CD14-positive monocyte (primary cell): Measurements from ENCODE around the gene ECHDC3. TPM values are rescaled to one million over a fixed set of nuclear protein-coding genes. Genes with fewer than 3 reads are reported as not detected.

Experiments
- DNase-seq, 3 donors: peaks; one replicate each; pipeline ENCODE4 v3.0.0-alpha.2; 2011 to 2022
- H2AFZ ChIP-seq: 2 replicates; pipeline ENCODE4 v1.6.0; 2012; ENCODE audit warnings: mild to moderate bottlenecking, low read depth, low read length, inconsistent platforms; ENCODE audit not compliant: insufficient read depth, poor library complexity, severe bottlenecking
- H3K27ac ChIP-seq, 2 donors: 1 replicate in 1 of 2; 2 replicates in 1 of 2; pipeline ENCODE4 v1.5.1; 2012 to 2013; ENCODE audit warnings: low read length in 2 of 2, control low read depth in 1 of 2, inconsistent platforms in 1 of 2, low read depth in 1 of 2, mild to moderate bottlenecking in 1 of 2
- H3K27me3 ChIP-seq, 2 donors: one replicate each; pipeline versions ENCODE4 v1.6.0 to v1.6.1; 2011 to 2013; ENCODE audit warnings: low read length in 2 of 2; ENCODE audit not compliant: control insufficient read depth in 2 of 2, insufficient read depth in 2 of 2
- H3K36me3 ChIP-seq, 2 donors: replicated peaks in 1 of 2; 1 replicate in 1 of 2; 2 replicates in 1 of 2; pipeline versions ENCODE4 v1.5.1 to v1.6.1; 2012 to 2013; ENCODE audit warnings: low read length in 2 of 2, control low read depth in 1 of 2, inconsistent platforms in 1 of 2, mild to moderate bottlenecking in 1 of 2; ENCODE audit not compliant: insufficient read depth in 2 of 2, control insufficient read depth in 1 of 2
- H3K4me1 ChIP-seq, 2 donors: 1 replicate in 1 of 2; 2 replicates in 1 of 2; pipeline versions ENCODE4 v1.5.1 to v1.6.1; 2012 to 2013; ENCODE audit warnings: low read length in 2 of 2, control low read depth in 1 of 2, inconsistent platforms in 1 of 2, mild to moderate bottlenecking in 1 of 2, moderate library complexity in 1 of 2; ENCODE audit not compliant: insufficient read depth in 2 of 2, control insufficient read depth in 1 of 2
- H3K4me2 ChIP-seq: replicated peaks from 2 replicates; pipeline ENCODE3; 2012; ENCODE audit warnings: low read length, moderate library complexity, mild to moderate bottlenecking; ENCODE audit not compliant: poor library complexity, severe bottlenecking; ENCODE audit errors: extremely low read depth
- H3K4me3 ChIP-seq, 3 experiments: fragments of 200-600 bp in 1 of 3; sonication (generic) in 1 of 3; replicated peaks in 1 of 3; 1 replicate in 2 of 3; 2 replicates in 1 of 3; pipeline ENCODE4 v1.5.1; 2011 to 2013; ENCODE audit warnings: low read length in 3 of 3, mild to moderate bottlenecking in 3 of 3, control low read depth in 2 of 3, low read depth in 2 of 3, inconsistent platforms in 1 of 3, moderate library complexity in 1 of 3
- H3K79me2 ChIP-seq: 2 replicates; pipeline ENCODE4 v1.6.0; 2012; ENCODE audit warnings: mild to moderate bottlenecking, control low read depth, inconsistent platforms, low read length, moderate library complexity; ENCODE audit not compliant: insufficient read depth
- H3K9ac ChIP-seq: 2 replicates; pipeline ENCODE4 v1.6.0; 2017; ENCODE audit warnings: low read length, mild to moderate bottlenecking; ENCODE audit not compliant: insufficient read depth, poor library complexity, severe bottlenecking
- H3K9me3 ChIP-seq, 2 donors: replicated peaks in 1 of 2; 1 replicate in 1 of 2; 2 replicates in 1 of 2; pipeline versions ENCODE4 v1.5.1 to v1.6.1; 2012 to 2013; ENCODE audit warnings: low read length in 2 of 2, control low read depth in 1 of 2; ENCODE audit not compliant: control insufficient read depth in 1 of 2, insufficient read depth in 1 of 2
- H4K20me1 ChIP-seq: 2 replicates; pipeline ENCODE4 v1.6.0; 2012; ENCODE audit warnings: mild to moderate bottlenecking, low read length, control low read depth, moderate library complexity; ENCODE audit not compliant: insufficient read depth
- H3K27ac Mint-ChIP-seq, 7 donors: one replicate each; pipeline ENCODE4 v1.8.0; 2020; ENCODE audit warnings: mild to moderate bottlenecking in 7 of 7, mixed read lengths in 7 of 7, moderate library complexity in 6 of 7, inconsistent platforms in 2 of 7
- H3K27me3 Mint-ChIP-seq, 3 donors: one replicate each; pipeline ENCODE4 v1.8.0; 2021 to 2022; ENCODE audit warnings: low read depth in 3 of 3, mild to moderate bottlenecking in 3 of 3, mixed read lengths in 3 of 3, moderate library complexity in 3 of 3, inconsistent platforms in 1 of 3
- H3K36me3 Mint-ChIP-seq, 2 donors: one replicate each; pipeline ENCODE4 v1.8.0; 2020; ENCODE audit warnings: mixed read lengths in 2 of 2, inconsistent platforms in 1 of 2, mild to moderate bottlenecking in 1 of 2
- H3K4me1 Mint-ChIP-seq: one replicate; pipeline ENCODE4 v1.8.0; 2020; ENCODE audit warnings: mild to moderate bottlenecking, mixed read lengths
- H3K4me3 Mint-ChIP-seq, 2 donors: one replicate each; pipeline ENCODE4 v1.8.0; 2020; ENCODE audit warnings: mild to moderate bottlenecking in 2 of 2, mixed read lengths in 2 of 2, moderate library complexity in 1 of 2
- H3K9me3 Mint-ChIP-seq, 7 donors: one replicate each; pipeline ENCODE4 v1.8.0; 2020 to 2022; ENCODE audit warnings: mixed read lengths in 7 of 7, mild to moderate bottlenecking in 6 of 7, moderate library complexity in 6 of 7, inconsistent platforms in 2 of 7
- WGBS: methylation state at CpG from one replicate; pipeline ENCODE4 v1.1.5; 2013; ENCODE audit warnings: missing lambda C conversion rate; ENCODE audit not compliant: insufficient coverage; 5-methylcytosine and 5-hydroxymethylcytosine counted together
- intact Hi-C, 2 donors: fragments of 100-400 bp; cut with micrococcal nuclease; formaldehyde crosslinking; loops; one replicate each; pipeline versions ENCODE4 v1.15.0 to v1.15.1; 2023
- polyA plus RNA-seq, 3 donors: library from polyadenylated mRNA; depleted of rRNA in 1 of 3; unstranded in 2 of 3; stranded (reverse) in 1 of 3; fragments of 300-500 nt in 2 of 3; fragments of >200 nt in 1 of 3; fragmentation: Illumina TruSeq in 2 of 3; gene quantifications; 1 replicate in 2 of 3; 2 replicates in 1 of 3; pipeline ENCODE4 v1.2.3, GENCODE V29; 2012 to 2021
- TF ChIP-seq, protein P1 (sequence below): fragments of 200-600 bp; IDR thresholded peaks from one replicate; pipeline ENCODE4 v1.8.0; 2022; ENCODE audit warnings: antibody characterized with exemption, mild to moderate bottlenecking

The ECHDC3 gene
- polyA plus RNA-seq, 3 donors = 9.2 to 10.6 (median 9.4) TPM

DNA sequence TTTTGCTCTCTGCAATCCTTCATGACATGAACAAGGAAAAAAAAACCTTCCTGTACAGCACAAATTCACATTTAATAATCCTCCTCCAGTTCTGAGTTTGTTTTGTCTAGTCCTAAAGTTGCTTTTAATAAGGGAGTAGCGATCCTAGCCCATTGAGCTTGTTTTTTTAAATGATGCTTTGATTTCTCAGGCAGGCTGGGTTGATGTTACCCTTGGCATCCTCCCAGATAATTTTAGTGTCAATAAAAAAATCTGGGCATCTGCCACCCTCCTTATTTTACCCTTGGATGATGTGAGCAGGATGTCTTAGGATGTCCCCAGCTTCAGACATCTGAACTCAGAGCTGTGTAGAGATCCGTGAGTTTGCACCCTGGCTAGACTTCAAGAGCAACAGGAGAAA is 47.1 kb downstream of the ECHDC3 start:
- no peak for DNase-seq
- Histone ChIP-seq H2AFZ (no peak overlapping the region), H3K9me3 (no peaks in the 10 kb centered on the region), H3K4me2 (no peak overlapping the region), H3K27me3 (no peaks in the 10 kb centered on the region), H3K36me3 (no peaks in the 10 kb centered on the region), H3K4me3 (no peak overlapping the region), H3K4me1 (no peaks in the 10 kb centered on the region), H3K9ac (no peak overlapping the region), H3K79me2 (no peaks in the 10 kb centered on the region), H3K27ac (no peak overlapping the region), H4K20me1 (no peaks in the 10 kb centered on the region)
- WGBS = 93% methylated on average over 1 of the region's 2 CpGs
- TF ChIP-seq, protein P1, sequence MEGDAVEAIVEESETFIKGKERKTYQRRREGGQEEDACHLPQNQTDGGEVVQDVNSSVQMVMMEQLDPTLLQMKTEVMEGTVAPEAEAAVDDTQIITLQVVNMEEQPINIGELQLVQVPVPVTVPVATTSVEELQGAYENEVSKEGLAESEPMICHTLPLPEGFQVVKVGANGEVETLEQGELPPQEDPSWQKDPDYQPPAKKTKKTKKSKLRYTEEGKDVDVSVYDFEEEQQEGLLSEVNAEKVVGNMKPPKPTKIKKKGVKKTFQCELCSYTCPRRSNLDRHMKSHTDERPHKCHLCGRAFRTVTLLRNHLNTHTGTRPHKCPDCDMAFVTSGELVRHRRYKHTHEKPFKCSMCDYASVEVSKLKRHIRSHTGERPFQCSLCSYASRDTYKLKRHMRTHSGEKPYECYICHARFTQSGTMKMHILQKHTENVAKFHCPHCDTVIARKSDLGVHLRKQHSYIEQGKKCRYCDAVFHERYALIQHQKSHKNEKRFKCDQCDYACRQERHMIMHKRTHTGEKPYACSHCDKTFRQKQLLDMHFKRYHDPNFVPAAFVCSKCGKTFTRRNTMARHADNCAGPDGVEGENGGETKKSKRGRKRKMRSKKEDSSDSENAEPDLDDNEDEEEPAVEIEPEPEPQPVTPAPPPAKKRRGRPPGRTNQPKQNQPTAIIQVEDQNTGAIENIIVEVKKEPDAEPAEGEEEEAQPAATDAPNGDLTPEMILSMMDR = no peak
- no peak overlapping the region for H3K4me3 Mint-ChIP-seq
- H3K4me1 Mint-ChIP-seq = no peaks in the 10 kb centered on the region
- no peak overlapping the region for H3K27ac Mint-ChIP-seq
- H3K36me3 Mint-ChIP-seq = no peaks in the 10 kb centered on the region
- peaks cover 0 to 3% (median 0%) of the 10 kb centered on the region in 7 donors for H3K9me3 Mint-ChIP-seq
- peaks cover 0 to 11% (median 1%) of the 10 kb centered on the region in 3 donors for H3K27me3 Mint-ChIP-seq
- intact Hi-C loops = loop anchor here in 1 of 2 donors (5.0 kb wide), 1 partner anchor 198 kb away; no protein-coding TSS in a partner anchor

DNA sequence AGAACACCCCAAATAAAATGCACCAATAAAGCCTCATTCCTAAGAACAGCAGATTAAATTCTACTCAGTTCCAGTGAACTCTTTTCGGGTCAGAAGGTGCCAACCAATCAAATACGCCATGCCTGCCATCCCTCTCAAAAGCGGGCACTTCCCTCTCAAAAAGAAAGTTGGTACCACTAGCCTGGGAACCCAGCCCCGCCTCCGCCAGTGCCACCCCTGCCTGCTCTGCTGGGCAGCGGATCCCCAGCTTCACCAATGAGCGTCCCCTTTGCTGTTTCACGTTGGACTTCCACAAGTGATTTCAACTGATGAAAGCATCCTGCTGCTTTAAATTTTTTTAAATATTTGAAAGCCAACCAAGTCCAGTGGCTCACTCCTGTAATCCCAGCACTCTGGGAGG is 47.8 kb downstream of the ECHDC3 start:
- intact Hi-C loops = loop anchor here in 1 of 2 donors (5.0 kb wide), 1 partner anchor 197 kb away; no protein-coding TSS in a partner anchor
- H3K27ac Mint-ChIP-seq = peak overlapping the region in 1 of 7 donors; percentile 26
- 93% methylated on average over 6 of the region's 8 CpGs for WGBS
- H3K4me1 Mint-ChIP-seq = no peaks in the 10 kb centered on the region
- peaks cover 0 to 11% (median 1%) of the 10 kb centered on the region in 3 donors for H3K27me3 Mint-ChIP-seq
- no peaks in the 10 kb centered on the region for H3K9me3 ChIP-seq
- no peaks in the 10 kb centered on the region for H3K36me3 ChIP-seq
- peaks cover 0 to 3% (median 0%) of the 10 kb centered on the region in 7 donors for H3K9me3 Mint-ChIP-seq
- H3K27me3 ChIP-seq = no peaks in the 10 kb centered on the region
- no peaks in the 10 kb centered on the region for H3K36me3 Mint-ChIP-seq
- TF ChIP-seq, protein P1 = no peak
- H3K4me2 ChIP-seq = no peak overlapping the region
- H3K4me1 ChIP-seq = no peaks in the 10 kb centered on the region
- no peak overlapping the region for H3K4me3 ChIP-seq
- no peak overlapping the region for H2AFZ ChIP-seq
- no peaks in the 10 kb centered on the region for H4K20me1 ChIP-seq
- H3K4me3 Mint-ChIP-seq = no peak overlapping the region
- no peak for DNase-seq
- H3K9ac ChIP-seq = no peak overlapping the region
- no peaks in the 10 kb centered on the region for H3K79me2 ChIP-seq
- no peak overlapping the region for H3K27ac ChIP-seq
